GM12878 (cell line): ENCODE results near the gene PYM1. TPM values are rescaled to one million over a fixed set of nuclear protein-coding genes. Genes with fewer than 3 reads are reported as not detected.

ENCODE experiments used
- ATAC-seq: fragments of 200-7000 bp; cut with Tn5 transposase; 3 replicates; pipeline ENCODE4 v1.9.1; 2020; ENCODE audit warnings: mild to moderate bottlenecking, moderate library complexity
- BruUV-seq: library from RNA; stranded (reverse); fragments of 400-500 nt; replicated peaks from 2 replicates; lab custom pipeline; 2021; lab: Mats Ljungman, UMichigan
- CTCF ChIA-PET: fragments of 300-600 bp; sonication (Branson Sonifier 250); formaldehyde crosslinking; extraction: SDS; loops from one replicate; lab custom pipeline; 2021; ENCODE audit warnings: inconsistent platforms; lab: Yijun Ruan, JAX
- POLR2A ChIA-PET: fragments of 350-600 bp; formaldehyde crosslinking; extraction: SDS; loops from one replicate; lab custom pipeline; 2021; ENCODE audit warnings: inconsistent platforms; lab: Charles Lee
- RAD21 ChIA-PET: fragments of 300-600 bp; sonication (Branson Sonifier 250); formaldehyde crosslinking; loops from one replicate; lab custom pipeline; 2023; ENCODE audit warnings: antibody characterized with exemption; ENCODE audit not compliant: unreplicated experiment; lab: Charles Lee
- SMC1A ChIA-PET: fragments of 300-600 bp; sonication (Branson Sonifier 250); formaldehyde crosslinking; loops from one replicate; lab custom pipeline; 2023; ENCODE audit not compliant: unreplicated experiment, uncharacterized antibody; lab: Charles Lee
- DNase-seq: peaks from one replicate; pipeline ENCODE4 v3.0.0-alpha.2; 2011; ENCODE audit warnings: low read depth, low spot score
- FAIRE-seq: peaks from 3 replicates; lab custom pipeline; 2011; peaks lifted over from hg19 to GRCh38; lab: Jason Lieb, UNC
- H2AFZ ChIP-seq: 2 replicates; pipeline ENCODE4 v1.6.0; 2011; ENCODE audit warnings: low read depth, low read length, control low read depth; ENCODE audit not compliant: control insufficient read depth
- H3K27ac ChIP-seq: 2 replicates; pipeline ENCODE4 v1.5.1; 2011; ENCODE audit warnings: control low read depth; ENCODE audit not compliant: control insufficient read depth, insufficient read depth
- H3K27me3 ChIP-seq, 2 experiments: replicated peaks in 1 of 2; 2 replicates each; pipeline versions ENCODE4 v1.6.0 to v1.6.1; 2011; ENCODE audit warnings: low read length in 1 of 2; ENCODE audit not compliant: control insufficient read depth in 2 of 2, insufficient read depth in 2 of 2
- H3K36me3 ChIP-seq, 2 experiments: 2 replicates each; pipeline ENCODE4 v1.5.1; 2011; ENCODE audit warnings: low read length in 1 of 2; ENCODE audit not compliant: control insufficient read depth in 2 of 2, insufficient read depth in 2 of 2
- H3K4me1 ChIP-seq: 2 replicates; pipeline ENCODE4 v1.6.1; 2011; ENCODE audit warnings: mild to moderate bottlenecking, low read length, moderate library complexity, mixed read lengths; ENCODE audit not compliant: control insufficient read depth, insufficient read depth
- H3K4me2 ChIP-seq: 2 replicates; pipeline ENCODE4 v1.6.0; 2011; ENCODE audit warnings: control low read depth; ENCODE audit not compliant: control insufficient read depth, insufficient read depth
- H3K4me3 ChIP-seq: fragments of 200-600 bp; sonication (generic); 2 replicates; pipeline ENCODE4 v1.5.1; 2016
- H3K79me2 ChIP-seq: 2 replicates; pipeline ENCODE4 v1.6.0; 2011; ENCODE audit warnings: low read length; ENCODE audit not compliant: control insufficient read depth, insufficient read depth
- H3K9ac ChIP-seq: 2 replicates; pipeline ENCODE4 v1.8.0; 2011; ENCODE audit warnings: low read length, control low read depth, mixed read lengths; ENCODE audit not compliant: control insufficient read depth, insufficient read depth
- H3K9me3 ChIP-seq: replicated peaks from 3 replicates; pipeline ENCODE4 v1.5.1; 2011; ENCODE audit warnings: mild to moderate bottlenecking, low read length; ENCODE audit not compliant: control insufficient read depth, insufficient read depth
- H4K20me1 ChIP-seq: 2 replicates; pipeline ENCODE4 v1.6.0; 2011; ENCODE audit not compliant: control insufficient read depth, insufficient read depth
- ASH2L ChIP-seq: fragments of 300-600, 200-600 bp; sonication (generic); IDR thresholded peaks from 2 replicates; pipeline ENCODE4 v1.6.1; 2017; ENCODE audit warnings: low read depth, mild to moderate bottlenecking, borderline replicate concordance
- CUX1 ChIP-seq: IDR thresholded peaks from 2 replicates; pipeline ENCODE4 v1.6.1; 2012; ENCODE audit warnings: improper control_type of control experiment, low read depth, low read length; ENCODE audit not compliant: insufficient replicate concordance
- HDAC6 ChIP-seq: fragments of 200-600 bp; sonication (generic); IDR thresholded peaks from one replicate; pipeline ENCODE4 v1.8.0; 2017; ENCODE audit warnings: antibody characterized with exemption; ENCODE audit not compliant: unreplicated experiment
- IKZF1 ChIP-seq: fragments of 450-650 bp; conservative IDR thresholded peaks from 2 replicates; pipeline ENCODE4 v1.6.1; 2017; ENCODE audit warnings: antibody characterized with exemption, mild to moderate bottlenecking
- JUNB ChIP-seq: IDR thresholded peaks from 2 replicates; pipeline ENCODE4 v1.6.1; 2016; ENCODE audit warnings: antibody characterized with exemption, mild to moderate bottlenecking
- KAT2A ChIP-seq: conservative IDR thresholded peaks from 2 replicates; pipeline ENCODE4 v1.6.1; 2011; ENCODE audit warnings: low read depth, low read length; ENCODE audit not compliant: control insufficient read depth
- MEF2B ChIP-seq: fragments of 450-650 bp; IDR thresholded peaks from 2 replicates; pipeline ENCODE4 v1.6.1; 2018; ENCODE audit warnings: mild to moderate bottlenecking, moderate library complexity; ENCODE audit not compliant: partially characterized antibody, poor library complexity, severe bottlenecking
- NKRF ChIP-seq: fragments of 450-650 bp; conservative IDR thresholded peaks from 2 replicates; pipeline ENCODE4 v1.6.1; 2017; ENCODE audit warnings: mild to moderate bottlenecking, moderate library complexity
- PML ChIP-seq: IDR thresholded peaks from 2 replicates; pipeline ENCODE4 v1.6.1; 2012; ENCODE audit warnings: low read length, inconsistent platforms
- POLR2A ChIP-seq: IDR thresholded peaks from 2 replicates; pipeline ENCODE4 v1.6.1; 2011; ENCODE audit warnings: low read depth, mild to moderate bottlenecking, low read length
- POU2F2 ChIP-seq: IDR thresholded peaks from 3 replicates; pipeline ENCODE4 v1.6.1; 2011; ENCODE audit warnings: low read depth, mild to moderate bottlenecking, low read length, borderline replicate concordance
- SKIL ChIP-seq: fragments of 450-650 bp; IDR thresholded peaks from 2 replicates; pipeline ENCODE4 v1.6.1; 2017; ENCODE audit warnings: mild to moderate bottlenecking, low read depth, inconsistent platforms; ENCODE audit not compliant: poor library complexity, severe bottlenecking
- SMAD1 ChIP-seq: fragments of 450-650 bp; IDR thresholded peaks from 2 replicates; pipeline ENCODE4 v1.6.1; 2018; ENCODE audit warnings: mild to moderate bottlenecking, low read depth; ENCODE audit not compliant: partially characterized antibody
- SPI1 ChIP-seq: IDR thresholded peaks from 2 replicates; pipeline ENCODE4 v1.6.1; 2011; ENCODE audit warnings: low read depth, mild to moderate bottlenecking, low read length, moderate library complexity, borderline replicate concordance; ENCODE audit not compliant: insufficient read depth
- SRF ChIP-seq, 2 experiments: IDR thresholded peaks; 2 replicates each; pipeline ENCODE4 v1.6.1; 2011; ENCODE audit warnings: low read depth in 2 of 2, low read length in 2 of 2, mild to moderate bottlenecking in 1 of 2, moderate library complexity in 1 of 2
- WGBS: methylation state at CpG from one replicate; pipeline ENCODE4 v1.1.6; 2016; ENCODE audit warnings: low lambda C conversion rate; ENCODE audit not compliant: insufficient replicate concordance, insufficient coverage; ENCODE audit errors: missing lambda C conversion rate; 5-methylcytosine and 5-hydroxymethylcytosine counted together
- in situ Hi-C: fragments of 300-500 bp; cut with MboI; formaldehyde crosslinking; loops from 9 replicates; pipeline ENCODE4 v1.14.3; 2018; ENCODE audit warnings: mixed read lengths
- intact Hi-C: fragments of 100-400 bp; cut with micrococcal nuclease; formaldehyde crosslinking; loops from one replicate; pipeline ENCODE4 v1.14.2; 2022; ENCODE audit not compliant: unreplicated experiment
- polyA plus RNA-seq, 11 experiments: library from polyadenylated mRNA; depleted of rRNA in 4 of 11; unstranded in 6 of 11; stranded (reverse) in 5 of 11; fragments of >200 nt; fragmentation: Nextera tagmentation in 4 of 11; fragmentation: Illumina TruSeq in 1 of 11; extraction: Ambion mirVana in 4 of 11; extraction: Trizol in 1 of 11; gene quantifications; 1 replicate in 1 of 11; 2 replicates in 10 of 11; pipeline versions ENCODE4 v1.2.1 to v1.2.3, GENCODE V29; 2011 to 2016; ENCODE audit warnings: inconsistent platforms in 2 of 11, missing spikeins in 2 of 11, low read depth in 1 of 11
- total RNA-seq, 4 experiments: library from RNA; depleted of rRNA in 3 of 4; stranded (reverse); fragments of >200 nt in 3 of 4; fragmentation: Illumina TruSeq in 1 of 4; extraction: Trizol in 1 of 4; gene quantifications; 2 replicates each; pipeline versions ENCODE4 v1.2.1 to v1.2.3, GENCODE V29; 2013 to 2021

The PYM1 gene
- total and polyA plus RNA-seq, 10 of the 15 experiments (the other 5 are each of a cell fraction or from before 2014, with no cell fraction given): 33.9 to 93.4 (median 55.8) TPM

- Histone ChIP-seq H3K79me2 (peaks cover 27% of the 10 kb centered on the region), H3K27ac (no peak overlapping the region), H4K20me1 (no peaks in the 10 kb centered on the region), H3K4me3 (no peak overlapping the region), H3K27me3 (no peaks in the 10 kb centered on the region), H3K9me3 (no peaks in the 10 kb centered on the region), H3K36me3 (peaks cover 0 to 15% of the 10 kb centered on the region in 2 experiments; a peak in 1 of 4 replicates), H3K4me1 (peaks cover 7% of the 10 kb centered on the region; the same call in 1 of the 2 replicates), H2AFZ (no peak overlapping the region), H3K4me2 (peak overlapping the region; percentile 17; the same call in 1 of the 2 replicates), H3K9ac (no peak overlapping the region)
- ChIA-PET SMC1A (interaction anchor here (0.6 kb wide), 1 partner anchor 14 kb away, joined by 3 read pairs; no protein-coding TSS in a partner anchor), CTCF (interaction anchor here (0.6 to 4.9 kb wide), 3 partner anchors 10 to 658 kb away, joined by 5 to 25 read pairs (median 8); no protein-coding TSS in a partner anchor), POLR2A (interaction anchor here (0.6 to 1.8 kb wide), 7 partner anchors 10 to 306 kb away, joined by 3 to 7 read pairs (median 3); partner anchors contain the start of genes ORMDL2, RAB5B, RNF41 and SARNP), RAD21 (interaction anchor here (1.1 kb wide), 2 partner anchors 91 to 97 kb away, joined by 3 read pairs; partner anchors contain the start of genes ORMDL2 and SARNP)
- TF ChIP-seq POLR2A: no peak
- TF ChIP-seq MEF2B: no peak
- 0 out of 4 replicates have a peak, but pooled peaks of 1 of the 2 experiments have one; percentile 43 for TF ChIP-seq SRF (IDR thresholded peaks at IDR 0.05; ENCODE audit: low read depth in 2 of 2, low read length in 2 of 2)
- TF ChIP-seq SKIL: no peak
- no peak for TF ChIP-seq KAT2A
- no peak for TF ChIP-seq POU2F2
- TF ChIP-seq ASH2L: no peak
- no peak for TF ChIP-seq JUNB
- no peak for TF ChIP-seq CUX1
- 0 out of 2 replicates have a peak, but pooled peaks have one; percentile 1 for TF ChIP-seq IKZF1
- no peak for TF ChIP-seq HDAC6
- TF ChIP-seq SMAD1: no peak
- TF ChIP-seq PML: no peak
- TF ChIP-seq SPI1: peak; percentile 48; the same call in 1 of the 2 replicates
- TF ChIP-seq NKRF: no peak
- FAIRE-seq (no peak), DNase-seq (no peak), ATAC-seq (peak; percentile 78)
- intact Hi-C loops (no loop called here), in situ Hi-C loops (no loop called here)
- WGBS: 65% methylated on average over 3 of the region's 3 CpGs
- BruUV-seq: no TSS peak
Observed at GRCh38 chr12:55915482-55915859, 12.2 kb downstream of the PYM1 start.
